HEK293T (cell line): Measurements from ENCODE around the gene SCAF1.

ENCODE experiments used
- CTCF ChIA-PET: fragments of 350-600 bp; formaldehyde crosslinking; extraction: SDS; loops from one replicate; lab custom pipeline; 2021; ENCODE audit warnings: antibody characterized with exemption, inconsistent platforms; lab: Yijun Ruan, JAX
- POLR2A ChIA-PET: fragments of 350-600 bp; formaldehyde crosslinking; extraction: SDS; loops from one replicate; lab custom pipeline; 2020; ENCODE audit warnings: antibody characterized with exemption, inconsistent platforms; lab: Yijun Ruan, JAX
- DNase-seq: peaks from one replicate; pipeline ENCODE4 v3.0.0; 2012; ENCODE audit warnings: mixed read lengths; ENCODE audit errors: extremely low spot score
- ARNT ChIP-seq: fragments of 450-650 bp; IDR thresholded peaks from 2 replicates; pipeline ENCODE4 v1.6.1; 2017; ENCODE audit warnings: mild to moderate bottlenecking
- BHLHE40 ChIP-seq: fragments of 450-650 bp; IDR thresholded peaks from 2 replicates; pipeline ENCODE4 v1.6.1; 2016; ENCODE audit warnings: mild to moderate bottlenecking, moderate library complexity, borderline replicate concordance
- CTBP1 ChIP-seq: fragments of 450-650 bp; IDR thresholded peaks from 2 replicates; pipeline ENCODE4 v1.6.1; 2016; ENCODE audit warnings: borderline replicate concordance
- ELF4 ChIP-seq: fragments of 450-650 bp; IDR thresholded peaks from 2 replicates; pipeline ENCODE4 v1.6.1; 2017; ENCODE audit warnings: antibody characterized with exemption
- FOXA1 ChIP-seq: fragments of 450-650 bp; IDR thresholded peaks from 2 replicates; pipeline ENCODE4 v1.6.1; 2016; ENCODE audit warnings: mild to moderate bottlenecking
- FOXK2 ChIP-seq: fragments of 450-650 bp; IDR thresholded peaks from 2 replicates; pipeline ENCODE4 v1.6.1; 2016; ENCODE audit warnings: mild to moderate bottlenecking
- FOXM1 ChIP-seq: fragments of 450-650 bp; IDR thresholded peaks from 2 replicates; pipeline ENCODE4 v1.6.1; 2017; ENCODE audit warnings: mild to moderate bottlenecking, borderline replicate concordance
- HDGF ChIP-seq: fragments of 450-650 bp; IDR thresholded peaks from 2 replicates; pipeline ENCODE4 v1.6.1; 2017; ENCODE audit warnings: antibody characterized with exemption, borderline replicate concordance
- L3MBTL2 ChIP-seq: fragments of 450-650 bp; conservative IDR thresholded peaks from 2 replicates; pipeline ENCODE4 v1.6.1; 2016; ENCODE audit warnings: mild to moderate bottlenecking
- LEF1 ChIP-seq: fragments of 450-650 bp; IDR thresholded peaks from 2 replicates; pipeline ENCODE4 v1.6.1; 2017; ENCODE audit warnings: mild to moderate bottlenecking, borderline replicate concordance
- NFRKB ChIP-seq: fragments of 450-650 bp; IDR thresholded peaks from 2 replicates; pipeline ENCODE4 v1.6.1; 2016; ENCODE audit warnings: mild to moderate bottlenecking, moderate library complexity
- SP1 ChIP-seq: fragments of 450-650 bp; IDR thresholded peaks from 2 replicates; pipeline ENCODE4 v1.6.1; 2017
- SUZ12 ChIP-seq: fragments of 450-650 bp; IDR thresholded peaks from 2 replicates; pipeline ENCODE4 v1.6.1; 2016; ENCODE audit warnings: mild to moderate bottlenecking
- TARDBP ChIP-seq: fragments of 450-650 bp; IDR thresholded peaks from 2 replicates; pipeline ENCODE4 v1.6.1; 2016
- ZNF384 ChIP-seq: fragments of 450-650 bp; IDR thresholded peaks from 2 replicates; pipeline ENCODE4 v1.6.1; 2016
- TF ChIP-seq, protein P1 (sequence below): fragments of 450-650 bp; IDR thresholded peaks from 2 replicates; pipeline ENCODE4 v1.6.1; 2016

SCAF1 gene

DNA sequence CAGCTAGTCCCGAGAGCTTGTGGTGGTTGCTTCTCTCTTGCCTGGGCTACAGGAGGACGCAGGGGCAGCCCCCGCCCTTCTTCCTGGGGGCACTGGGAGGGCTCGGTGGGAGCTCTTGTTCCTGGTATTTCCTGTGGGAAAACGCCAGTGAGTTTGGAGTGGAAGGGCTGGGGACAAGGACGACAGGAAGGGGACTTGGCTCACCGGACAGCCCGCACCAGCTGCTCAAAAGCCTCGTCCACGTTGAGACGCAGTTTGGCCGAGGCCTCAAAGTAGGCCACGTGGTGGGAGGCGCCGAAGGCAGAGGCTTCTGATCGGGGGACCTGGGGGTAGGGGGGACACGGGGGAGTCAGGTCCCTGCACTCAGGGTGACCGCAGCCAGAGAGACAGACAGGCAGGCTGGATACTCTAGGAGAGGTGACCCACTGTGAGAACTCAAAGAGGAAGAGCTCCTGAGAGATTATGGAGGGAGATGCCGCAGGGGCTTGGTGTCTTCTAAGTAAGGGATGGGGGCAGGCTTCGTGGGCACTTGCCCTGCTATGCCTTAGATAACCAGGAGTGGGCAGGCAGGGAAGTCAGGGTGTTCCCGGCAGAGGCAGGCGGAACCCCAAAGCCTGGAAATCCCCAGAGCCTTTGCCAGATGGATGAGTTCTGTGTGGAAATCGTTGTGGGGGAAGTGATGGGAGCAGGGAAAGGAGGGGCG, 6.3 kb upstream of the SCAF1 start:
- TF ChIP-seq, protein P1, sequence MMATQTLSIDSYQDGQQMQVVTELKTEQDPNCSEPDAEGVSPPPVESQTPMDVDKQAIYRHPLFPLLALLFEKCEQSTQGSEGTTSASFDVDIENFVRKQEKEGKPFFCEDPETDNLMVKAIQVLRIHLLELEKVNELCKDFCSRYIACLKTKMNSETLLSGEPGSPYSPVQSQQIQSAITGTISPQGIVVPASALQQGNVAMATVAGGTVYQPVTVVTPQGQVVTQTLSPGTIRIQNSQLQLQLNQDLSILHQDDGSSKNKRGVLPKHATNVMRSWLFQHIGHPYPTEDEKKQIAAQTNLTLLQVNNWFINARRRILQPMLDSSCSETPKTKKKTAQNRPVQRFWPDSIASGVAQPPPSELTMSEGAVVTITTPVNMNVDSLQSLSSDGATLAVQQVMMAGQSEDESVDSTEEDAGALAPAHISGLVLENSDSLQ, result no peak
- TF ChIP-seq NFRKB, result no peak
- TF ChIP-seq SUZ12, result no peak
- TF ChIP-seq FOXK2, result no peak
- no peak for TF ChIP-seq SP1
- no peak for TF ChIP-seq ARNT
- no peak for TF ChIP-seq FOXA1
- no peak for TF ChIP-seq ELF4
- no peak for TF ChIP-seq L3MBTL2
- CTCF ChIA-PET, result no interaction called here
- DNase-seq, result no peak
- POLR2A ChIA-PET, result no interaction called here

DNA sequence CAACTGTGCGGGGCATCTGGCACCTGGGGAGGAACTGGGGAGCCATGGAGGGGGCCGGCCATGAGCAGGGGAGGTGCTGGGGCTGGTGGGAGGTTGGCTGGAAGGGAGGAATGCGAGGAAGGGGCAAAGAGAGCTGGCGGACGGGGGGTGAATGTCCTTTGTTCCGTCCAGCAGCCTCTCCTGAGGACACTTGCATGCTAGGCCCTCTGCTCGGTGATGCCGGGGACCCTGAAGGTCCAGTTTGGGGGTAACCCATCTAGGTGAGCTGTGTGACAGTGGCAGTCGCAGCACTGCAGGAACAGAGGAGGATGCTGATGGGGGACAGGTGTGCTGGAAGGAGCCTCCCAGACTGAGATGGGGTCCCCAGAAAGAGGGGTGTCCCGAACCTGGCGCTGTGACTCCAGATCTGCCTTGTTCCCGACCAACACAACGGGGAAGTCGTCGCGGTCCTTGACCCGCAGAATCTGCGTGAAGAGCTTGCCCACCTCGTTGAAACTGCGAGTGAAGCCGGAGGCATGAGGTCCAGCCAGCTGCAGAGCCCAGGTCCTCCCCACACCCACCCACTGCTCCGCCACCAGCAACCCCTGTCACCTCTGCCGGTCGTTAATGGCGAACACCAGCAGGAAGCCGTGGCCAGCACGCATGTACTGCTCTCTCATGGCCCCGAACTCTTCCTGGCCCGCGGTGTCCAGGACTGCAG, 5.6 kb upstream of the SCAF1 start:
- no peak for TF ChIP-seq L3MBTL2
- TF ChIP-seq CTBP1, result no peak
- no peak for TF ChIP-seq FOXK2
- TF ChIP-seq ELF4, result no peak
- CTCF ChIA-PET, result interaction anchor here (0.6 kb wide), 1 partner anchor 40 kb away, joined by 3 read pairs; no protein-coding TSS in a partner anchor
- no peak for DNase-seq
- POLR2A ChIA-PET, result no interaction called here

DNA sequence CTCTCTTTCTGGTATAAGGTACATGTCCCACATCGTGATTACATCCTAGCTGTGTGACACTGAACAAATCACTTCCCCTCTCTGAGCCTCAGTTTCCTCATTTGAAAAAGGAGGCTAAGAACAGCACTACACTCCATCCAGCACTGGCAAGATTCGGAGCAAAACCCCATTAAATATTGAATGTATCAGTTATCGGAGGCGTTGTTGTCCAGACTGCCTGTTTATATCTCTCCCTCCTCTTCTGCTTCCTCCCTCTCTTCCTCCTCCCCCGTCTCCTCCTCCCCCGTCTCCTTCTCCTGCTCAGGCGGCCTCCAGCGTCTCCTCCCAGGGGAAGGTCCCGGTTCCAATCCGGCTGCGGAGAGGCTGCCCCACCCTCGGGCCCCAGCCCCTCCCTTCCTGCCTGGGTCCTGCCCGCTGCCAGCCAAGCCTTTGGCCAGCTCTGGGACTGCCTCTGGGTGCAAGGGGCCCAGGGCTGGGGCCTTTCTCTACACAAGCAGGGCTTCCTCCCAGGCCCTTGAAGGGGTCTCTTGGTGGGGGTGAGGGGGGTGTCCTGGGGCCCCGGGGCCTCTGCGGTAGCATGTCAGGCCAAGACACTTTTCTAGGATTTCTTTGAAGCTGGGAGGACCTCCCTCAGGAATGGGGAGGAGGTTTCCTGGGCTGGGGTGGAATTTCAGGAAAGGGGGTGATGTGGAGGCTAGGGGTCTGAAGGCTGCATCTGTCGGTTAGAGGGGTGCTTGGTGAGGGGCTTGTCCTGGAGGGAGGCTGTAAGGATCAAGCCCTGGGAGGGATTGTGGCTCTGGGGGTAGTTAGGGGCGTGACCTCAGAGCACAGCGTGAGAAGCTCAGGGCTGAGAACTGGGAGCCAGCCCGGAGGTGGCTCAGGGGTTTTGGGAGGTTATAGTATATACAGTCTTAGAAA, 3.9 kb upstream of the SCAF1 start:
- TF ChIP-seq ZNF384 (no peak), FOXM1 (no peak), FOXA1 (no peak), CTBP1 (no peak), SP1 (no peak), FOXK2 (no peak), HDGF (no peak), SUZ12 (no peak), BHLHE40 (no peak), NFRKB (no peak), ELF4 (no peak)
- TF ChIP-seq, protein P1, result no peak
- DNase-seq, result no peak

DNA sequence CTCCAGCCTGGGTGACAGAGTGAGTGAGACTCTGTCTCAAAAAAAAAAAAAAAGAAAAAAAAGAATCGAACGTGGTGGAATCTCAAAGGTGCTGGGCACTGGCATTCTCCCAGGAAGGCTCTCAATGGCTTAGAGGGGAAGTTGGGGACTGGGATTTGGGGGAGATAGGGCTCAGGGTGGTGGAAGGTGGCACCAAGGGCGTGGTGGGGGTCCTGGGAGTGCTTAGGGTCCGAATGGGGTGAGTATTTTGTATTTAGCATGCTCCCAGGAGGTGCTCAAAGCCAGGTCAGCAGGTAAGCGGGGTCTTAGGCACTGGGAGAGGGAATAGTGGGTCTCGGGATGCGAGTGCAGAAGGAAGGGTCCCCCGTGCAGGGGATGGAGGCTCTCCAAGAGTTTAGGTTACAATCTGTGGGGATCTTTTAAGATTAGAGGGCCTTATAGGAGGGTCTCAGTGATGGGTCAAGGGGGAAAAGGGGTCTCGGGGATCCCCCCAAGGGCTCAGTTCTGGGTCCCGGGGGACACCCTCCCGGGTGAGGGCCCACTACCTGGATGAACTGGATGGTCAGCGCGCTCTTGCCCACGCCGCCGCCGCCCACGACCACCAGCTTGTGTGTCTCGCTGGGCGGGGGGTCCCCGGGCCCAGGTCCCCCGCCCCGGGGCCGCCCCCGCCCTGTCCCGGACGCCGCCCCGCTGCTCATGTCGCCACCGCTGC, 2.5 kb upstream of the SCAF1 start:
- ChIA-PET POLR2A (interaction anchor here (0.8 to 3.1 kb wide), 19 partner anchors 10 to 226 kb away, joined by 3 to 61 read pairs (median 5); partner anchors contain the start of genes BCL2L12, IRF3, NOSIP and PRMT1), CTCF (interaction anchor here (1.0 to 2.0 kb wide), 4 partner anchors 33 to 70 kb away, joined by 3 to 8 read pairs (median 6); partner anchors contain the start of gene PRMT1)
- TF ChIP-seq SP1 (no peak), NFRKB (no peak), HDGF (no peak), FOXA1 (no peak), ZNF384 (no peak), ELF4 (no peak), SUZ12 (no peak), L3MBTL2 (no peak), FOXK2 (no peak), FOXM1 (no peak), ARNT (no peak), TARDBP (no peak), LEF1 (no peak)
- TF ChIP-seq, protein P1, result no peak
- no peak for DNase-seq

More for the DNA sequence above, 3.9 kb upstream of the SCAF1 start:
- POLR2A ChIA-PET, result interaction anchor here (1.5 kb wide), 1 partner anchor 39 kb away, joined by 4 read pairs; the partner anchor contains the start of gene PRMT1
- CTCF ChIA-PET, result interaction anchor here (0.7 kb wide), 1 partner anchor 34 kb away, joined by 3 read pairs; no protein-coding TSS in a partner anchor
